Neural progenitor cell (in vitro differentiated cells): ENCODE measurements around the gene CLK3.

Source experiments
- EZH2 ChIP-seq: fragments of 200-600 bp; sonication (generic); IDR thresholded peaks from 2 replicates; pipeline ENCODE4 v1.6.1; 2017; ENCODE audit warnings: antibody characterized with exemption, mild to moderate bottlenecking, moderate library complexity
- EZH2phosphoT487 ChIP-seq: fragments of 200-600 bp; sonication (generic); IDR thresholded peaks from 2 replicates; pipeline ENCODE4 v1.6.1; 2017; ENCODE audit warnings: antibody characterized with exemption
- TF ChIP-seq, protein P1 (sequence below): fragments of 200-600 bp; sonication (generic); IDR thresholded peaks from 2 replicates; pipeline ENCODE4 v1.5.1; 2017; ENCODE audit warnings: antibody characterized with exemption, mild to moderate bottlenecking

DNA sequence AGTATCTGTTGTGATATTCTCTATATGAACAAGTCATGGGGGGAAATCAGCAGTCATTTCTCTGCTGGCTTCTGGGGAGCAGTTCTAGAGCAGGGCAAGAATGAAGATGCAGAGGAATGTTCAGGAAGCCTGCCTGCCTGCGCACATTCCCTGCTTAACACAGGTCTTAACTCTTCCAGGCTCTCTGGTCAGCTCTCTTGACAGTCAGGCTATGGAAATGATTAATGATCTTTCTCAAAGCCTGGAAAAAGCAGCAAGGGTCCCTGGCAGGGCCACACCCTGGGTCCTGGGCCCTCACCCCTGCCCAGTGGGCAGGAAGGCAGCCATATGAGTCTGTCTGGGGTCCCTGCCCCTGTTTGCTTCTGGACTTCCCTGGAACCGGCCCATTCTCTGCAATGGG, 31.4 kb upstream of the CLK3 start:
- TF ChIP-seq, protein P1, sequence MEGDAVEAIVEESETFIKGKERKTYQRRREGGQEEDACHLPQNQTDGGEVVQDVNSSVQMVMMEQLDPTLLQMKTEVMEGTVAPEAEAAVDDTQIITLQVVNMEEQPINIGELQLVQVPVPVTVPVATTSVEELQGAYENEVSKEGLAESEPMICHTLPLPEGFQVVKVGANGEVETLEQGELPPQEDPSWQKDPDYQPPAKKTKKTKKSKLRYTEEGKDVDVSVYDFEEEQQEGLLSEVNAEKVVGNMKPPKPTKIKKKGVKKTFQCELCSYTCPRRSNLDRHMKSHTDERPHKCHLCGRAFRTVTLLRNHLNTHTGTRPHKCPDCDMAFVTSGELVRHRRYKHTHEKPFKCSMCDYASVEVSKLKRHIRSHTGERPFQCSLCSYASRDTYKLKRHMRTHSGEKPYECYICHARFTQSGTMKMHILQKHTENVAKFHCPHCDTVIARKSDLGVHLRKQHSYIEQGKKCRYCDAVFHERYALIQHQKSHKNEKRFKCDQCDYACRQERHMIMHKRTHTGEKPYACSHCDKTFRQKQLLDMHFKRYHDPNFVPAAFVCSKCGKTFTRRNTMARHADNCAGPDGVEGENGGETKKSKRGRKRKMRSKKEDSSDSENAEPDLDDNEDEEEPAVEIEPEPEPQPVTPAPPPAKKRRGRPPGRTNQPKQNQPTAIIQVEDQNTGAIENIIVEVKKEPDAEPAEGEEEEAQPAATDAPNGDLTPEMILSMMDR, result no peak
- no peak for TF ChIP-seq EZH2
- TF ChIP-seq EZH2phosphoT487, result no peak
